Activated CD8-positive, alpha-beta memory T cell treated with anti-CD3 and anti-CD28 coated beads for 4 hours (primary cell): ENCODE results near the gene ARHGEF40.
A peak's percentile ranks its signal among the peaks of the same experiment; 100 is the strongest.

Experiments
- DNase-seq, 2 donors: peaks; one replicate each; pipeline ENCODE4 v3.0.0-alpha.2; 2020; ENCODE audit warnings: low read depth in 2 of 2

The ARHGEF40 gene

DNA sequence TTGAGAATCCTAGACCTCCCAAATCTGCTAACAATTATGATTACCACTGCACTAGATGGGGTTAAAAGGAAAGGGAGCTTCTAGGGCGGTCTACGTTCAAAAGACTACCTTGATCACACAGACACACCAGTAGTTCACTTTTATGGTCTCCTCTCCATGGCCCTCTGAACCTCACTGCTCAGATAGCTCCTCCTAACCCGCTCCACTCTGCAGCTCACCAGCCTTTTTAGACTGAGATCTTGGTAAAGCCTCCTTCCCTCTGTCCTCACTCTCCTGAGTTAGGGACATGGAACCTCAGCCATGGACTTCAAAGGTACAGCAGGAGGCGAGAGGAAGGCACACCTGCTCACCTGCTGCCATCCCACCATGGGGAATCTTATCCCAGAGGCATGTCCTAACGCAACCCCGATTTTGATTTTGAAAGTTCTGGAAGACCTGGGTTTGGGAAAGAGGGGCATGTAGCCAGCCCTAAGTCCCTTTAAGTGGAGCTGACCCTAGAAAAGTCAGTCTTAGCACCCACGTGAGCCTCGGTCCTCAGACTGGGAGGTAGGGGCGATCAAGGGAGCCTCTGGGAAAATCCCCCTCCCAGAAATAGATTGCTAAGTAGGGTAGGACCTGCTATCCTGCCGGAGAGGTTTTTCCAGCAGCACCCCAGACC, 27.0 kb downstream of the ARHGEF40 start:
- no peak for DNase-seq

DNA sequence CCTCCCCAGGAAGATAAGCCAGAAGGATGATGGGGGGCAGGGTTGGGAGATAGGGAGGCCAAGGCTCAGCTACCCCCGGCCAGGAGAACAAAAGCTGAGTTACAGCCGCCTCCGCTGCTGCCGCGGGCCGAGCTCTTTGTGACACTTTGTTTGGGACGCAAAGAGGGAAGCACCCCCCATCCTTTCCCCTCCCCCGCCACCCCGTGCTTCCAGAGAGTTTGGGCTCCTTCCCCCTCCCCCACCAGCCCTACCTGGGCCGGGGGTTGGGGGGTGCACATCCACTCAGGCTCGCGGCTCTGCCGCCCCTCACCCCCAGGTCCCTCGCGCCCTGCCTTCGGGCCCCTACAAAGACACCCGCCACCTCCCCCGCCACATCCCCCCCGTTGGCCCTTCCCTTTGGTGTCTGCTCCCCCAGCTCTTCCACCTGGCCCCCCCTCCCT, 27.6 kb downstream of the ARHGEF40 start:
- DNase-seq = no peak

DNA sequence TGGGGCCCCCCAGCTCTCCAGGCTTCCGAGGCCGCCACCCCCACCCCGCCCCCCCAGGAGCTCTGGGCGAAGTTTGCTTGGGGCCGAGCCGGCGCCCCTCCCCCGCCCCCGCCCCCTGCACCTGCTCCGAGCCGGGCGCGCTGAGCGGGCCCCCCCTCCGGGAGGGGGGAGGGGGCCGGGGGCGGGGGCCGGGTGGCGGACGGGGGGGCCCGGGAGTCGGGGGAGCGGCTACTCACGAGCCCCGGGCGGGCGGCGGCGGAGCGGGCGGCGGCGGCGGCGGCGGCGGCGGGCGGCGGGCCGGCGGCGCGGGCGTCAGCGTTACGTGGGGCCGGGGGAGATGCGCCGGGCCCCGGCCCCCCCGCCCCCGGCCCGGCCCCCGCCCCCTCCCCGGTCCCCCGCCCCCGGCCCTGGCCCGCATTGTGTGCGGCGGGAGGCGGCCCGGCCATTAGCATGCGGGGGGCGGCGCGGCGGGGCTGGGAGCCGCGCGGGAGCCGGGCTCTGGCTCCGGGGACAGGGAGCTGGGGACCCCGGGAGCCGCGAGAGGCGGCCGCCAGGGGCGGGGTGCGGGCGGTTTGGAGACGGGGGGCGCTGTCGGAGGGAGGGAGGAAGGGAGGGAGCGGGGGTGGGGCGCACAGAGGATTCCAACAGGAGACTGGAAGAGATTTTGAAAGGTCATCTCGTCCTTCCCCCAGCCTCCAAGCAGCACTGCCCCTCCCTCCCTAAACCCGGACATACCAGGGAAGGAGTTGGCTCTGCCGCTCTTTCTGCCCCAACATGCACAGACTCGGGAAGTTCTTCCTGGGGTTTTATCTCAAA, 28.2 kb downstream of the ARHGEF40 start, which contains the start of gene ZNF219:
ZNF219 (minus strand) TSS at position 580 of the 816 bp plus-strand sequence. CDS start 5,064 bp downstream, outside the sequence.
- DNase-seq = no peak

DNA sequence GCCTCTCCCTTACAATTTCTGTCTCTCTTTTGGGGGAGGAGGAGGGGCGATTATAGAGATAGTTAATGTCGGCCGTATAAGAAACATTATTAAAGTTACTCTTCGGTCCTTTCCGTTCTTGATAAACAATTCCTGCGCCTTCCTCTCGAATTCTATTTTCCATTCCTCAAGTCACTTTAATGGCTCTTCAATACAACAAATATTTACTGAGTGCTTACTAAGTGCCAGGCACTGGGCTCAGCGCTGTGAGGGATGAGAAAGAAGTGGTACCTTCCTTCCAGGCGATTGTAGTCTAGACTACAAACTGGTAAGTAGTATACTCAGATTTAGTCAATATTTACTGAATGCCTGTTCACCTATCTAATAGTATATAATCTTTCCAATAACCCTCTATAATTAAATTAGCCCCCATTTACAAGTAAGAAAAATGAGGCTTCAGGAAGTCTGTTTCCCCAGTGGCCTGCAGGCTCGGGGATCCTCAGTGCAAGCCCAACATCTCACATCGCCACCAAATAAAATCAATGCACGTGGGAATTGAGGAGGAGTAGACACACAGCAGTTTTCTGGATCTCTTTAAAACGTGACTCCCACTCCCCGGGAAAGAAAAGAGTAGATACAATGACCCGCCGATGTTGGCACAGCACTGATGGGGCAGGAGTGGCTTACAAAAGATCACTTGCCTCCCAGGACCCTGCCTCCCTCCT, 28.9 kb downstream of the ARHGEF40 start:
- no peak for DNase-seq

DNA sequence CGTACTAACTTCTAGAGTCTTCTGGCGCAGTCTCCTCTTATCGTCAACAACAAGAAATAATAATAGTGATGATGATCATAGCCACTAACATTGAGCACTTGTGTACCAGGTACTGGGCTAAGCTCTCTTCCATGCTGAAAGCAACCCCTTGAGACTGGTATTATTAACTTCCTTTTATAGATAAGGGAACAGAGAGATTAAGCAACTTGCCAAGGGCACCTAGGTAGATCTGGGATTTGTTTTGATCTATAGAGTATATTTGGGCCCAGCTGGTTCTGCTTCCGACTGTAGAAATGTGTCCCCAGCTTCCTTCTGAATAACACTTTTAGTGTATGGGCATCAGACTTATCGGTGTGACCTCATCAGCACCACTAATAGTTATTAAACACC, 29.5 kb downstream of the ARHGEF40 start:
- no peak for DNase-seq

DNA sequence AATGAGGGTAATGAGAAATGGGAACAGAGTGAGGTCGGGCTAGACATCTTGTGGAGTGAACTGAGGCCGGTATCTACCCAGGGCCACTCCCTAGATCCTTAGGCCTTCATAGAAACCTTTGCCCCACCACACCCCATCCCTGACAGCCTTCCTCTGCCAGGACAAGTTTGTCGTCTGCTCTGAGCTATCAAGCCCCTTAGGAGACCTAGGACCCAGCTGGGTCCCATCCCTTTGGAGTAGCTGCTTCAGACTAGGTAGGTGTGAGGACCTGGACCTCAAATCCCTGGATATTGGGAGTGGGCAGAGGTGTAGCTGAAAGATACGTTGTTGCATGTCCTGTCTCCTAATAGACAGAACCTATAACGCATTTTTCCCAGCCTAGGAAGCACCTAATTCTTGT, 30.8 kb downstream of the ARHGEF40 start, which contains the start of gene TMEM253:
TMEM253 (plus strand) TSS at position 136 of the 400 bp plus-strand sequence. CDS start 278 bp downstream, outside the sequence.
- DNase-seq = no peak

DNA sequence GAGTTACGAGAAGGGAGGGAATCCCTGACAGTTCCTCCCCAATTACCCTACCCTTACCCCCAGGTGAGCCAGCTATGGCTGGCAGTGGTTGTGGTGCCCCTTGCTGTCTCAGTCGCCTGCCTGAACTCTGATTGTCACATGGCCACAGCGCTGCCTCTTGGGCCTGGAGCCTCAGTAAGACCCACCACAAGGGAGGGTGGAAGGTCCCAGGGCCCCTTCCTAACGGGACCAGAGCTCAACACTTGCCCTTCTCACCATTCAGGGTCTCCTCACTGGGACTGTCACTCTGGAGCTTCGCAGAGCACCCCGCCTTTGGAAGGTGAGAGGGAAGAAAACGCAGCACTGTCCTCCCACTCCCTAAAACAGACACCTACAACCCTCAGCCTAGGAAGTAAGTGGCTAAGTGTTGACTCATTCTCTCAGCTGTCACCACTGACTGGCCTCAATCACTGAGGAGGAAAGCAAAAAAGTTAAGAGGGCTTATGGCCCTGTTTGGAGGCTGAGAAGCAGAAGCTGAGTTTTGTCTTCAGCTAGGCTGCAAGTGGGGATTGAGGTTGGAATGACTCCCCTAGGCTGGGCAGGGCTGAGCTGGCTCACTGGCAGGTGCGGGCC, 31.8 kb downstream of the ARHGEF40 start:
- no peak for DNase-seq

DNA sequence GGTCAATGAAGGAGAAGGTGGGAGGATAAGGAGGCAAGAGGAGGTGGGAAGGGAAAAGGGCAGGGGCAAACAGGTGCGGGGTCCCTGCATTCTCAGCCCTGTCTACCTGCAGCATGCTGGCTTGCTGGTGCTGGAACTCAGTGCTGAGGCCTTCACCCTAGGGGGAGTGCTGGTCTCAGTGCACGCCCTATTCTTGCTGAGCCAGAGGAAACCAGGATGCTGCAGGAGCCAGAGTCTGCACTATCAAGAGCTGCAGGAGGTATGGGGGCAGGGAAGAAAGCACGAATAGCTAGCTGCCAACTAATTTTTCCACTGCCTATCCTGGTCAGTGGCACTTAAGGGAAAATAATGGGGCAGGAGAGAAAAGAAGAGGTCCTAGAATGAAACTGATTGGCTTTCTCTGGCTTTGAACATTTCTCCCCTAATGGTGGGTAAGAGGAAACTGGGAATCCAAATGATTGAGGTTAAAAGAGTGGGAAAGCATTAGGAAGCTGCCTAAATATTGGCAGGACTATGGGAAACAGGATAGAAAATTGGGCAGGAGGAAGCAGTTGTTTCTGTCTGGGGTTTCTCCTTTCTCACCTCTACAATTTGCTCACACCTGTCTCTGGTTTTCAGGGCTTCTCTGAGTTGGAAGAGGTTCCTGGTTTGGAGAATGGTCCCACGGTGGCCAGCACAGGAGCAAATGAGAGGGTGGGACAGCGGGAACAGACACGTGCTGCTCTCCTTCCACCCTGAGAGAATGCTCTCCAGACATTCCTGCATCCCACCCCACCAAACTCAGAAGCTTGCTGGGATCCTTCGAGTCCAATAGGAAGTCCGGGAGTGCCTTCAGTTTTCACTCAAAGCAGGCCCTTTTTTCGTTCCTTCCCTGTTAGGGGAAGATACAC, 32.7 kb downstream of the ARHGEF40 start:
- no peak for DNase-seq

DNA sequence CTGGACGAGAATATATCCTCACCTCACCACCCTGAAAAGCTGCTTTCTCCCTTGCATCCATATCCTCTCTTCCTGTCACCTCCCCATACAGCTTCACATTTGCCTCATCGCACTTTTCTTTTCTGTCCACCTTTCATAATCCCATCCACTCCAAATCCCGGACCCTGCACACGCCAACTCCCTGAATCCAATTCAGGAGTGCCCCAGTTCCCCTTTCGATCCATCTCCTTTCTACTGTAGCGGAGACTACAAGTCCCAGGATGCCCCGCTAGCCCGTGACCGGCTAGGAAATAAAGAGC, 33.3 kb downstream of the ARHGEF40 start:
- no peak for DNase-seq

DNA sequence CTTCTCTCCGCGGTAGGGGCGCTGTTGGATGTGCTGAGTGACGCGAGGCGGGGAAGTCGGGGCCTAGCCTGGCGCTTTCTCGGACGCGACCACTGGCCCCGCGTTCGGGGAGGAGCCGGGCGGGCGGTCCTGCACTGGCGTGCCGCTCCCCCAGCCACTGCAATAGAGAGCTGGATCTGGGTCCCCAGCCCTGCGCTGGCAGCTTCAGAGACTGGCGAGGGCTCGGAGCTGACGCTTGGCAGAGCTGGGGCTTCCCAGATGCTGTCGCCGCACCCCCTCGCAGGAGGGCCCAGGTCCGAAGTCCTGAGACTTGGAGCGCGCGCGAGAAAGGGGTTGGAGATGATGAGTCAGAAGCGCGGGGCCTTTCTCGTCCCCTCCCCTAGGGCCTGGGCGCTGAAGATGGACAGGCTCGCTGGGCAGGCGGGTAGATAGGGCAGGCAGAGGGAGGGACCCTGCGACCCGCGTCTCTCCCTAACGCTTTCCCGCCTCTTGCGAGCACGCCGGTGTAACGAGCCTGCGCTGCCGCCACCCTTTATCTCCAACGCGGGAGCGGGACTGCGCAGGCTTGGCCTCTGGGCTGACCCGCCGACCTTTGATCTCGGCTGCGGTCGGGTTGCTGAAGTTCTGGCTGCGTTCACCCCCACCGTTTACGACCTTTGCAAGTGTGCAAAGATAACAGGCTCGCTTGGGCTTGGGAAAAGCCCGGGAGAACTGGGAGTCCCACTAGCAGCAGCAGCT, 33.8 kb downstream of the ARHGEF40 start:
- peak; percentile 87 to 88 for DNase-seq

DNA sequence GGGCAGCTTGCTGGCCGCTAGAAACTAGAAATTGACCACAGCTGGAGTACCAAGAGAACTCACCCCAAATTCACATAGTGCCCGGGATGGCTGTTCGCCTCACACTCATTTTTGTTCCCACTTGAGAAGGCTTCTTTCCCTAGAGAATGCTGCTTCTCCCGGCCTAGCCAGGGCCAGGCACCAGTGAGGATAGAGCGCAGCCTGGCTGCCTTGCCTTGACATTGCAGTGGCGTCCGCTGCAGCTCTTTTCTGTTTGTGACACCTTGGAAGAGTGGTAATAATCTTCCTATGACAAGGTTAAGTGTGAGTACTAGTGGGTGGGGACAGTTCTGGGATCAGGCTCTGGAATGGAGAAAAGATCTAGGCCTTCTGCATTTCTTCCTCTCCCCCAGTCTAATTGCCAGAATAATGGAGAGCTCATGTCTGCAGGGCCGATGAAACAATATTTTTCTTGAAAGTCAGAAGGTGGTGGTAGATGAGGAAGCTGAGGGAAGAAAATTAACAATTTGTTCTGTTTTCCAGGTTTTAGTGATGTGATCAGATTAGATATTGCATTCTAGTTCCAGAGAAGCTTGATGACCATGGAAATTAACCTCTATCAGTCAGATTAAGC, 34.5 kb downstream of the ARHGEF40 start:
- DNase-seq = peak in 1 of 2 donors; percentile 42

DNA sequence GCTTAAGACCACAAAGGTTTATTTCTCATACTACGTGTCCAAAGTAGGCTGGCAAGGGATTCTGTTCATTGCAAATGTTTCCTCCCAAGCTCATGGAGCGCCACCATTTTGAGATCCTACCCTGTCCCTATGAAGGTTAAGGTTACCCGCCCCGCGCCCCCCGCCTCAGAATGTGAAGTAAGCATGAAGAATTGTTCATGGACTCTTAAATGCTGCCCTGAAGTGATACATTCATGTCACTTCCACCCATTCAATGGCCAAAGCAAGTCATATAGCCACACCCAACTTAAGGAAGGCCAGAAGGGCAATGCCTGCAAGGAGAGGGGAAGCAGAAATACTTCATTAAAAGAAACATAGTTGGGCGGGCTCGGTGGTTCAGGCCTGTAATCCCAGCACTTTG, 35.0 kb downstream of the ARHGEF40 start:
- DNase-seq = no peak

DNA sequence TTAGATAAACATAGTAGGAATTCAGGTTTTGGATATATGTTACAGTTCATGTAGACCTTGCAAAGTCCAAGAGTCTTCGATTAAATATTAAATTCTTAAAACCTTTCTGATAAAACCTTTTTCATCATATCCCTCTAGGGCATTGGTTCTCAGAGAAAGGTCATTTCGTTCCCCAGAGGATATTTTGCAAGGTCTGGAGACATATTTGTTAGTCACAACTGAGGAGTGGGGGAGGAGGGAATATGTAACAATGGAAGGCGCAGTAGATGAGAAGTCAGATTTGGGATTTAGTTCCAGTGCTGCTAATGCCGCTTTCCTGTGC, 36.0 kb downstream of the ARHGEF40 start:
- no peak for DNase-seq

DNA sequence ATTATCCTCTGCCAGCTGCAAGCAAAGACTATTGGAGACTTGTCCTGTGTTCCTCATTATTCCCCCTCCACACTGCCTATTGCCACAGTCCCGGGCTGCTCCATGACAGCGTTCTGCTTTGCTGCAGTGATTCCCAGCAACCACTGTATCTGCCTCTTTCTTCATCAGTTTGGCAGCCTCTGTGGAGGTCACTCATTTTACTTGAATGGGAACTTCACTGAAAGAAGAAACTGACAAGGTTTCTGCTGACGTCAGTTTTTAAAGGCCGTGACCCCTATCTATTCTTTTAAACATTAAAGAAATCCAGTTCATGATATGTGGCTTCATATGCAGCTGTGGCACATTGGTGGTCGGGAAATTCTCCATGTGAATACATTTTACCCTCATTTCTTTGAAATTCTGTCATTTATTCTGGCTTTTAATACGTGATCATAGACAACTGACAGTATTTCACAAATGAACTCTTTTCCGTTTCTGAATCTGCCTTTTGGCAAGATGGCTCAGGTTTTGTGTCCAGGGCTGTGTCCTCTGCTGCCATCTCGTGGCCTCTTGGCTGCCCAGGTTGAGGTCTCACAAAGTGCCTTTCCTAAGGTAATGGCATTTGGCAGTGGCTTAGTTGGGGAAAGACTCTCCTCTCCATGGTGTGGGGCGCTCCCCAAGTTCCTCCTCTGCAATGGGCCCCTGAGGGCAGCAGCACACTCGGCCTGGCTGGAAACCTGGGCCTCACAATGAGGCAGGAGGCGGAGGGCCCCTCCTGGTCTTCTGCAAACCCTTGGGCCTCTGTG, 36.6 kb downstream of the ARHGEF40 start:
- peak; percentile 49 to 56 for DNase-seq

DNA sequence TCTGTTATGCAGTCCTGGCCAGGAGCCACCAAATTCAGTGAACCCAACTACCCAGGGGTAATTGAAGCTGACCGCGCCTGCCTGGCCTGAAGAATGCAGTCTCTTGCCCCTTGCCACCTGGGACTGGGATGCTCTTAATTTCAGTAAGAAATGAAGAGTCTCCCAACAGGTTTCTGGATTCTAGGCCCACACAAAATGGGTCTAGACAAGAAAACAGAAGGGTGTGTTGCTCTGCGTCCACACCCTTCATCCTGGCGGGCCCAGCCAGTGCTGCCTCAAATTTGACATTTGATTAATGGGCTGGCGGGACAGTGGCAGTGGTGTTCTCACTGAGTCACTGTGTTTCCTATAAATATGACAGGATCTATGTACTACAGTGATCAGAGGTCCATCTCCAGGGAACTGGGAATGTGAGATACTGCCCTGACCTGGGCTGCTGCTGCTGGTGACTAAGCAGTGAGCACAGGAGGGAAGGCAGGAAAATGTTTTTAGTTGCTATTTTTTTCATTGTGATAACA, 37.2 kb downstream of the ARHGEF40 start:
- DNase-seq = no peak

DNA sequence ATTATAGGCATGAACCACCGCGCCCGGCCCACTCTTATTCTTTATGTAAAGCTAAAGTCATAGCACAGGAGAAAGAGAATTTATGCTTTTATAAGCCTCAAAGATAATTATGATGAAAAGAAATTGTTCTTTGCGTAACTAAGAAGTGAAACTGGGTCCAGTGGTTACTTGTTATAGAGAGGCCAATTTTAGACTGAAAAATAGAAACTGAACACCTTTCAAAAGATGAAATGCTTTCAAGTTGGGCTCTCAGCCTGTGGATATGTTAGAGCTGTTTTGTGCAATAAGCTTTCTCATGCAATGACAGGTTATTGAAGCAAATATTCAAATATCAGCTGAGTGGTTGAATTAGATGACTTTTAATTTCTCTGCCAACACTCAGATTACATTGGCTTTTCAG, 38.7 kb downstream of the ARHGEF40 start:
- no peak for DNase-seq

DNA sequence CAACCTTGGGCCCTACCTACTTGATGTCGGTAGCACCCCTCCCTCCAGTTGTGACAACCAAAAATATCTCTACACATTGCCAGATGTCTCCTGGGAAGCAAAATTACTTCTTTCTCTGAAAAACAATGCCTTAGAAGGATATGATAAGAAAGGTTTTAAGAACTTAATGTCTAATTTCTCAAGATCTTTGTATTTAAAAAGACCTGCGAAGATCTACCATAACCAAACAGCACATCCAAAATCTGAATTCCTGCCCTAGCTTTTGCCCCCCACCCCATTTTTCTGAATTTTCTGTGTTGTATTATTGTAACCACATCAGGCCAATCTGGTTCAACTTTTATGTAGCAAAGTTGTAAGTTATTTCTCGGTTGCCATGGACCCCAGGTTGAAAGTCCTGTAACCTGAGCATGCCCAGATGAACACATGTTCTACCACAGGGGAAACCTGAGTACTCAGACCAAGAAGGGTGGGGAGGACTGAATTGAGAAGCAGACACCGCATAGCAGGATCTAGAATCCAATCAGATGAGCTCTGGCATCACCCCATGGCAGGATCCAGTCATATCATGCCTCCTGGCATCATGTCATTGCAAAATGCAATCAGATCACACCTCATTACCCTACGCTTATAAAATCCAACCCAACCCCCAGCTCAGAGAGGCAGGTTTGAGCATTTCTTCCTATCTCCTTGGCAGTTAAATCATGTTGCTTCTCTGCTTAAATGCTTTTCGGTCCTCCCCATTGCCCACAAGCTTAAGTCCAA, 39.5 kb downstream of the ARHGEF40 start:
- no peak for DNase-seq

DNA sequence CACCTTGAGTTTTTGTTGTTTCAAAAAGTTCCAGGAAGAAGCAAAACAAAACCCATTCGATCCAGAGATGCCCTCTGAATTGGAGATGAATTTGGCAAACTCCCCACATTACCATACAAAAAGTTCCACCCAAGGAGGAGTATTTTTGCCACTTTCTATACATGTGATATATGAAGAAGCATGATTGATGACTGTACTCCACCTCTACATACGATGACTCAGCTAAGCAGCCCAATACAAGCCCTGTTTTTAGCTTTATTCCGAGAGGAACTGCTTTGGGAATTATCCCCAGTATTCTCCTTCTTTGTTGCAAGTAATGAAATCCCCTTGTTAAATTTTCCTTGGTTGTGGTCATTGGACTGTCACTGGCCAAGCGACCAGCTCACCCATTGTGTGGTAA, 42.2 kb downstream of the ARHGEF40 start:
- DNase-seq = no peak
